T-helper 2 cell (primary cell): ENCODE results near the gene GABRB1.
A peak's percentile ranks its signal among the peaks of the same experiment; 100 is the strongest.
"Not testable (repeated sequence)": the region's sequence is repeated elsewhere in the genome, so short reads cannot be mapped to it uniquely, and the experiment has no call there.

Experiments used
- DNase-seq, 5 experiments: peaks; one replicate each; pipeline versions ENCODE4 v3.0.0 to v3.0.0-alpha.2; 2012 to 2022

GABRB1 gene

DNA sequence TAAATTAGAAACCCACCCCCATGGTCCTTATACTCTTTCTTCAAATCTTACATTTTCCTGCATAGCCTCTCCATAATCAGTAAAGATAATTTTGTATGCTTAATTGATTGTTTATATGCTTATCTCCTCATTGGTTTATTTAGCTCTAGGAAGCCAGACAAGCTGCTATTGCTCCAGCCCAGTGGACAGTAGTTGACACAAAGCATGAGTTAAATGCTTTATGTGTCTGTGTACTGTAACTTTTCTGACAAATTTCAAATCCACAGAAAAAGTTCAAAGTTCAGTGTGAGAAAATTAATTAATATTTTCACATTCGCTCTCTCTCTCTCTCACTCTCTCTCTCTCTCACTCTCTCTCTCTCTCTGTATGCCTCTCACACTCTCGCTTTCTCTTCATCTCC lies 181.7 kb downstream of the GABRB1 start:
- no peak for DNase-seq

GRCh38 chr4:47213539-47213938 lies 182.2 kb downstream of the GABRB1 start:
- no peak for DNase-seq

- no peak for DNase-seq
Measured at GRCh38 chr4:47213971-47214370, 182.6 kb downstream of the GABRB1 start.

DNA sequence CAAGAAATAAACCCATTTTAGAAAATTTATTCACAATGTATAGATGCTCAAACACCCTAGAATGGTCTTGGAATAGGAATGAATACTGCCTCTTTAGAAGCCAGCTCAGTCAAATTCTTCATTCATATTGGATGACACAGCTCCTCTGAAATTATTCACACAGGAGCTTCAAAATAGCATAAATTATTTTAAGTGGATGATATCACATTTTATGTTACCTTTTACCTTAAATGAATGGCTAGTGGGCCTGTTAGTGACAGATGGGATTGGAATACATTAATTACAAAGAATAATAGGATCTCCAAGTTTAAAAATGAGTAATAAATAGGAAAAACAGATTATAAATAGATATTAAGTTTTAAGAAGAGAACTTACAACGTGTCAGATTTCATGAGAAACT lies 184.4 kb downstream of the GABRB1 start:
- DNase-seq = no peak

- no peak for DNase-seq
Measured at GRCh38 chr4:47217291-47217690, 185.9 kb downstream of the GABRB1 start.

- DNase-seq = no peak
Measured at GRCh38 chr4:47217884-47218283, 186.5 kb downstream of the GABRB1 start.

DNA sequence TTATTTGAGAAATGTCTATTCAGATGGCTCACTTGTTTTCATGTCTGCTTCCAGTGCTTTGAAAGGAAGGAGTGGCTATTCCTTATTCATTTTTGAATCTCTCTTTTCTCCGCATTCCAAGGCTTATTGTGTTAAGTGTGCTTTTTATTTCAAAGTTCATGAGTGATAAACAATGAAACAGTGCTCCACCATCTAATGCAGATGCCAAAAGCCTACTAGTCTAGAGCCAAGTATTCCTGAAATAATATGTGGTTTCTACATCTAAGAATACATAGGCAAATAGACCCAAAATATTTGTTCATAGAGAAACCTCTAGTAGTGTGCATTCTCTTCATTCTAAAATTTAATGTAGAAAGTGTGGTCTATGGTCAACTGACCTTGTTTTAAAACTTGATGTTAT lies 187.3 kb downstream of the GABRB1 start:
- no peak for DNase-seq

- no peak for DNase-seq
Measured at GRCh38 chr4:47219586-47219985, 188.2 kb downstream of the GABRB1 start.

GRCh38 chr4:47221721-47222120 lies 190.4 kb downstream of the GABRB1 start:
- no peak for DNase-seq

DNA sequence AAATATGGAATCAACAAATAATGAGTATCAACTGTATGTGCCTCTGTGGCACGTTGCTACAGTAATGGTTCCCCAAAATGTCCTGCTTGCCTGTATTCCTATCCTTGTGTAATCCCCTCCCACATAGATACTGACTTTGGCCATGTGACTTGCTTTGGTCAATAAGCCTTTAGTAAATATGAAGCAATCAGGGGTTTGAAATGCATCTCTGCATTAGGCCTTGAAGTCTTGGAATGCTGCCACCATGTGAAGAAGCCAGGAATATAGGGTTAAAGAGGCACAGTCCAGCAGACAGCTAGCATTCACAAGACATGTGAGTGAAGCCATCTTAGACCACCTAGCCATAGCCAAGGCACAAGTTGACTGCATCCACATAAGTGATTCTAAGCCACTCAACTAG lies 190.9 kb downstream of the GABRB1 start:
- no peak for DNase-seq

- DNase-seq = no peak
Measured at GRCh38 chr4:47224361-47224760, 193.0 kb downstream of the GABRB1 start.

- no peak for DNase-seq
Measured at GRCh38 chr4:47235721-47236120, 204.4 kb downstream of the GABRB1 start.

DNA sequence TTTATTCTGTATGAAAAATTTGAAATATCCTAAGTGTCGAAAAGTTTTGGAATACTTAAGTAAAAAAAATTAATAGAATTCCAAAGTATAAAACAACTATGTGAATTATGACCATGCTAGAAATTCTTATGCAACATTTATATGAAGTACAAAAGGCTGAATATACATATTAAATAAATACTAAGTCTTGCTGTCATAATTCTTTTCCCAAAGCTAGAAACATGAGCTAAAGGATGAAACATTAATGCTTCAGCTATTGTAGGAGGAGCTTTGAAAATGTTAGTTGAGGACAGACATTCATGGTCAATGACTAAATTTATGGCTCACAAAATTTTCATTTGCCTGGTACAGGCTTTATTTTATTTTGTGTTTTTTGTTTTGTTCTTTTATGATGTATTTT lies 207.3 kb downstream of the GABRB1 start:
- DNase-seq = no peak

- no peak for DNase-seq
Measured at GRCh38 chr4:47239649-47240048, 208.3 kb downstream of the GABRB1 start.

GRCh38 chr4:47251348-47252135 lies 220.2 kb downstream of the GABRB1 start:
- no peak for DNase-seq

DNA sequence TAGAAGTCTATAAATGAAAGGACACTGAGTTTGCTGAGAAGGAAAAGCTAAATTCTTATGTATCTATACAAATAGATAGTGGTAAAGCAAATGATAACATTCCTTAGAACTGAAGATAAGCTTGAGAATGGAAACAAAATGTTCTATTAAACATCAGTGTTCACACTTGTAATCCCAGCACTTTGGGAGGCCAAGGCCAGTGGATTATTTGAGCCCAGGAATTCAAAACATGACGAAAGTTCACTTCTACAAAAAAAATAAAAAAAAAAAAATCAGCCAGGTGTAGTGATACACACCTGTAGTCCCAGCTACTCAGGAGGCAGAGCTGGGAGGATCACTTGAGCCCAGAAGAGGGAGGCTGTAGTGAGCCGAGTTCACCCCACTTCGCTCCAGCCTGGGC lies 232.4 kb downstream of the GABRB1 start:
- no peak for DNase-seq

DNA sequence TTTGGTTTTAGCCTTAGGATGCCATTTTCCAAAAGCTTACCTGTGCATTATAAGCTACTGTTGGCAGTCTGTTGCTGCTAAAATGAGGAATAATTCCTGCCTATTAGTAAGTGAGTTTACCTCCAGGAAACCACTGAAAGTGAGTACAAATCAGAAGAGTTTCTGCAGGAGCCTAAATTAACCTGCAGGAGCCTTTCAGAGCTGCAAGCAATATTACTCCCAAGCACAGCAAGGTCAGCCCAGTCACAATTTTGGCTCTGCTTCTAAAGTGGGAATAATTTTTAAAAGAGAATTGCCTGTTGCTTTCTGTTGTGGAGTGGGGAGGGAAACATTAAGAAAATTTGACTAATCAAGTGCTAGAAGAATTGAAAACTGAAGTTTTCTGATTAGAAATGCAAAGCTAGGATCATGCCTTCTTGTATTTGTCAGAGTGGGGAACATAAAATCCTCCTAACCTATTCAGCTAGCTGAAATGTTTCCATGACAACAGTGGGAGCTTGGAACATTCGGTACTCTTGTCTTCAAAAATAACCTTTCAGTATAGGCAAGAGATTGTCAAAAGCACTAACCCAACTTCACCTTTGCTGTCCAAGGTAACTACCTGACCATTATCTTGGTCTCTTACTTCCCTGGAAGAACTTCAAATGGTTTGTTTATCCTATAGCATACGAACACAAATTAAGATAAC lies 239.0 kb downstream of the GABRB1 start:
- DNase-seq = no peak

GRCh38 chr4:47271291-47271690 lies 239.9 kb downstream of the GABRB1 start:
- DNase-seq = no peak

- no peak for DNase-seq
Measured at GRCh38 chr4:47274901-47275300, 243.5 kb downstream of the GABRB1 start.

GRCh38 chr4:47275595-47275994 lies 244.2 kb downstream of the GABRB1 start:
- DNase-seq = no peak

- no peak for DNase-seq
Measured at GRCh38 chr4:47278631-47279030, 247.3 kb downstream of the GABRB1 start.

DNA sequence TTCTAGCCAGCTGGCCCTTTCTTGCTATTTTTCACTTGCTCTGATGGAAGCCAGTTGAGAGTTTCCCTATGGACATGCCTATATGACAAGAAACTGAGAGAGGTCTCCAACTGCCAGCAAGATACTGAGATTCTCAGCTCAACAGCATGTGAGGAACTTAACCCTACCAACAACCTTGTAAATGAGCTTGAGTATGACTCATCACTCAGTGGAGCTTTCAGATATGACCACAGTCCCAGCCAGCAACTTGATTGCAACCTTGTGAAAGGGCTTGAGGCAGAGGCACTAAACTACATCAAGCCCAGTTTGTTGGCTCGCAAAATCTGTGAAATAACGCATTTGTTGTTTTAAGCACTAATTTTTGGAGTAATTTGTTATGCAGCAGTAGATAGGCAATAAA lies 256.4 kb downstream of the GABRB1 start:
- DNase-seq = peak in 1 of 5 experiments; percentile 26

DNA sequence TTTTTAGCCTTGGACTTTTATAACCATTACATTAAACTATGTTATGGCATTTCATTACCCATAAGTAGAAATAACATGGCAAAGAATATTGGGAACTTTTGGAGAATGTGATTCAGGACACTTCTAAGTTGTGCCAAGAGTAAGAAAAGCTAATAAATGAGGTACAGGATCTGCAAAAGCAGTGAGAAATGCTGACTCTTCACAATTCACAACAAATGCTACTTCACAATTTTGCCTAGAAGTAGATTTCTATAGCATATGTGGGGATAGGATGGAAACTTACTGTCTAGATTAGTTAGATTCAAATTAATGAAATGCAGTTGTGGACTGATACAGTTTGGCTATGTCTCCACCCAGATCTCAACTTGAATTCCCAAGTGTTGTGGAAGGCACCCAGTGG lies 258.4 kb downstream of the GABRB1 start:
- no peak for DNase-seq

GRCh38 chr4:47290873-47291272 lies 259.5 kb downstream of the GABRB1 start:
- DNase-seq = not testable (repeated sequence)

GRCh38 chr4:47309165-47309564 lies 277.8 kb downstream of the GABRB1 start:
- DNase-seq = no peak
